ENCODE results near the gene GCC2.
"Not testable (repeated sequence)": the region's sequence is repeated elsewhere in the genome, so short reads cannot be mapped to it uniquely, and the experiment has no call there.

The GCC2 gene

DNA sequence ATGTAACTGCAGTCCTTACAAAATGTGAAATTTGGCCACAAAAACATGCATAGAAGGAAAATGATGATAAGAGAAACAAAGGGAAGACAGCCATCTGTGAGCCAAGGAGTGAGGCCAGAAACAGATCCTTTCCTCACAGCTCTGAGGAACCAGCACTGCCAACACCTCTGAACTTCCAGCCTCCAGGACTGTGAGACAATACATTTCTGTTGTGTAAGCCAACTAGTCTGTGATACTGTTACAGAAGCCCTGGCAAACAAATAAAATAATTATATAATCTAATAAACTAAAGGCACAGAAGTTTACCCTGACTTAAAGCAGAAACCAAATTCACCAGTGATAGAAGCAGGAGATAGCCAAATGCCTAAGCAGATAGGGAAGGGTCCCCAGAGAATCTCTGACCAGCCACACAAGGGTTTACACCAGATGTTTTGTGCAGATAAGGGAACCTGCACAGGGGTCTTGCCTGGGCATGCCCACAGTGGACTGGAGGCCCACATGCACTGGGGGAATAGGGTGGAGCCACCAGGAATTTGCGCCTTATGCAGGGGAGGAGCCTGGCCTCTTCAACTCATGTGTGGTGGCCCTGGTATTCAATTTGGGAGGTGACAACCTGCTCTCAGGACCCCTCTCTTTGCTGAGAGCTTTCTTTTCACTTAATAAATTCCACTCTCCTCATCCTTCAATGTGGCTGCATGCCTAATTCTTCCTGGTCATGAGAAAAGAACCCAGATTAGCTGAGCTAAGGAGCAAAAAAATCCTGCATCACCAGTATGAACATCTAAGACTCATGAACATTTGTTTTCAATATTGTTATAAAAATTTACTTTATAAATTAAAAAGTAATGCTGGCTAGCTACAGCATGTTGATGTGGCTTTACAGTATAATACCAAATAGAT lies 3.8 kb upstream of the GCC2 start:
- no peak for DNase-seq (ENCODE audit: low read depth in 2 of 2)

DNA sequence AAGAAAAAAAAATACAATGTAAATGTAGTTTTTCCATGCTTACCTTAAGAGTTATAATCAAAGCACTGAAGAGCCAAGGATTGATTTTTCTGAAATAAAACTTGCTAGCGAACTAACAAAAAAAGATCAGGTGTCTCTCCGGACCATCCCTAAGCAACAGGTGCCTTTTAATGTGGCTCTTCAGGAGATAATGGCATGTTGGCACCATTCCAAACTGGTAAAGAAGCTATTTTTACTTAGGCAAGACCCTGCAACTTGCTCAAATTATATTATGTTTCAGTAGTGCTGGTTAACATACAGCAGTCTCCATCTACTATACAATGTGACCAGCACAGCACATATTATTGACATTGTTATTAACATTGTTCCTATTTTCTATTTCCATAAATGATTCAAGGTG lies 2.3 kb upstream of the GCC2 start:
- no peak for DNase-seq (ENCODE audit: low read depth in 2 of 2)

DNA sequence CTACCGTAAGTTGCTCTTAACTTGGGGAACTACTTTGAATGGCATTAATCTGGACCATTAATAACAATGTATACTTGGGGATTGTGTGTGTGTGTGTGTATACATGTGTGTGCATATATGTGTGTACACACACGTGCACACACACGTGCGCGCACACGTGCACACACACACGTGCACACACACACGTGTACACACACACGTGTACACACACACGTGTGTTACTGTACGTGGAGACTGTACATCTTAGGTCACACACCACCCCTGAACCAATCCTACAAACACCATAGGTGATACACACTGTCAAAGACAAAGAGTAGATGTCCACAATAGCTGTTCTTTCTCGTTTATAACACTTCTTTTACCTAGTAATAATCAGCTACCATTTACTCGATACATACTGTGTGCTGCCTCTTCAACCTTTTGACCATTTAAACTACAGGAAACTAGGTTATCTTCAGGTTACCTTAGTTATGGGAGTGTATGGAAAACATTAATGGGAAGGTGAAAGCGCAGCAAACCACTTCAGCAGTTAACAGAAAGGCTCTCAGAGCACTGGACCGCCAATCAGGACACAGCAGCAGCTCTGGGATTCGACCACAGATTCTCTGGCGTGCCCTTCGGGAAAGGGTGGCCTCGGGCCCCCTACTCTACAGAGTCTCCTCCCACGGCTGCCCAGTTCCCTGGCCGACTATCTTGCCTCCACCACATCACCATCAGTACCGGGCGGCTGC lies 894 bp upstream of the GCC2 start:
- DNase-seq (ENCODE audit: low read depth in 2 of 2): no peak

DNA sequence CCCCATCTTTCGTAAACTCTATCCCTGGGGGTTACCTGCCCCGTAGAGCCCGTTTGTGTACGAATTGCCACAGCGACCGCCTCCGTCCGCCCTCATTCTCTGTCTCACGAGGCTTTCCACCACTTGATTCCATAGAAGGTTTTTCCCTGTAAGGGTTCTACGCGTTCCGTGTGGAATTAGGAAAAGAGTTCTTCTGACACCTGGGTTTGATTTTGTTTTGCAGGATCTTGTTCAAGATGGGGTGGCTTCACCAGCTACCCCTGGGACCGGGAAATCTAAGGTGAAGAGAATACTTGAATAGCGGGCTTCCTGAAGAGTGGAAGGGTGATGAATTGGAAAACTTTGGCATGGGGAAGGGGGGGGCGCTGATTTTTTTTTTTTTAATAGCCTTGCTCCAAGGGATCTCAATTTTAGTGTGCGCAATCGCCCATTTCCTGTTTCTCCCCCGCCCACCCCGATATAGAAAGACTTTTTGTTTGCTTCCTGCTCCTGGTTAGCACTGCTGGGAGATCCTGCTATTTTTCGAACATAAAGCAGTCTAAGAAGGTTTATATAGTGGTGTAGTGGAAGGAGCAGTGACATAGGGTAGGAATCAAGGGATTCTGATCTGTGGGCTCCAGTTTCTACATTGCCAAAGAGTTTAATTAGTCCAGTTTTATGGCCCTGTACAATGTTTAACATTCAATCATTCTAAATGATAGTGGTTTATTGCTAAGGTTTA lies 564 bp downstream of the GCC2 start:
- DNase-seq (ENCODE audit: low read depth in 2 of 2): peak in 1 of 2 donors; percentile 11

GRCh38 chr2:108450863-108451262 lies 1.9 kb downstream of the GCC2 start:
- DNase-seq (ENCODE audit: low read depth in 2 of 2): no peak

DNA sequence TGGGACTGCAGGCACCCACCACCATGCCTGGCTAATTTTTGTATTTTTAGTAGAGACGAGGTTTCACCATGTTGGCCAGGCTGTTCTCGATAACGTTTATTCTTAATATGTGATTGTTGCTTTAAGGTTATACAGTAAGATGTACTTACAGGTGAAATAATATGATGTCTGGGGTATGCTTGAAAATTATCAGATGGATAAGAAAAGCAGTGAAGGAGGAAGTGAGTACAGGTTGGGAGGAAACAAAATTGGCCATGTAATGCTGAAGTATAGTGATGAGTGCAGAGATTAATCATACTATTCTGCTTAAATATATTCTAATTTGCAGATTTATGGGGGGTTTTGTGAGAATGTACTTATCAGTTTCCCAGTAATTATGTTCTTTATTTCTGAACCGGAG lies 3.0 kb downstream of the GCC2 start:
- DNase-seq (ENCODE audit: low read depth in 2 of 2): no peak

- not testable (repeated sequence) for DNase-seq (ENCODE audit: low read depth in 2 of 2)
Measured at GRCh38 chr2:108453530-108453929, 4.5 kb downstream of the GCC2 start.

DNA sequence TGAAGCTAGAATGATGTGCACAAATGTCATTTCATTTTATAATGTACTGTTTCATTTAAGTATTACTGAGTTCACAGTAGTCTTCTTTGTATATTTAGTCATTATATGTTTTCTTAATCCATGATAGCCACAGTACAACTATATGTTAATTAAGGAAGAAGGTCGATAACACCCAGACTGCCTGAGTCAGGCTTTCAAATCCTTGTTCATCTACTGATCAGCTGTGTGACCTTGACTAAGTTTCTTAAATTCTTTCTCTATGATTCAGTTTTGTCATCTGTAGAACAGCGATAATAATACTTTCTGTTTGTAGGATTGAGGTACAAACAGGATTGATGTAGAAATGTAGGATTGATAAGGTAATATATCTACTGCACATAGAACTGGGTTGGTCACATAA lies 5.4 kb downstream of the GCC2 start:
- DNase-seq (ENCODE audit: low read depth in 2 of 2): no peak

GRCh38 chr2:108455571-108455970 lies 6.6 kb downstream of the GCC2 start:
- no peak for DNase-seq (ENCODE audit: low read depth in 2 of 2)

DNA sequence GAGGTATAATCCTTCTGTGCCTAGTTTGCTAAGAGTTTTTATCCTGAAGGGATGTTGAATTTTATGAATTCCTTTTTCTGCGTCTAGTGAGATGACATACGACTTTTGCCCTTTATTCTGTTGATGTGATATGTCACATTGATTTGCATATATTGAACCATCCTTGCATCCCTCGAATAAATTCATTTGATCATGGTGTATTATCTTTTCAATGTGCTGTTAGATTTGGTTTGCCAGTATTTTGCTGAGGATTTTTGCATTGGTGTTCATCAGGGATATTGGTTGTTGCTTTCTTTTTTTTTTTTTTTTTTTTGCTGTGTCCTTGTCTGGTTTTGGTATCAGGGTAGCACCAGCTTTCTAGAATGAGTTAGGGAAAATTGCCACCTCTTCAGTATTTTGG lies 9.1 kb downstream of the GCC2 start:
- no peak for DNase-seq (ENCODE audit: low read depth in 2 of 2)

DNA sequence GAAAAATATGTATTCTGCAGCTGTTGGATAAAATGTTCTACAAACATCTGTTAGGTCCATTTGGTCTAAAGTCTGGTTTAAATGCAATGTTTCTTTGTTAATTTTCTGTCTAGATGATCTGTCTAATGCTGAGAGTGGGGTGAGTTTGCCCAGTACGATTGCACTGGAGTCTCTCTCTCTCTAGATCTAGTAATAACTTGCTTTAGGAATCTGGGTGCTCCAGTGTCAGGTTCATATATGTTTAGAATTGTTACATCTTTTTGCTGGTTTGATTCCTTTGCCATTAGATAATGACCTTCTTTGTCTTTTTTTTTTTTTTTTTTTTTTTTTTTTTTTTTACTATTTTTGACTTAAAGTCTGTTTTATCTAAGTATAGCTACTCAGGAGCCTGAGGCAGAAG lies 10.4 kb downstream of the GCC2 start:
- no peak for DNase-seq (ENCODE audit: low read depth in 2 of 2)

- DNase-seq (ENCODE audit: low read depth in 2 of 2): no peak
Measured at GRCh38 chr2:108460345-108461037, 11.5 kb downstream of the GCC2 start.

DNA sequence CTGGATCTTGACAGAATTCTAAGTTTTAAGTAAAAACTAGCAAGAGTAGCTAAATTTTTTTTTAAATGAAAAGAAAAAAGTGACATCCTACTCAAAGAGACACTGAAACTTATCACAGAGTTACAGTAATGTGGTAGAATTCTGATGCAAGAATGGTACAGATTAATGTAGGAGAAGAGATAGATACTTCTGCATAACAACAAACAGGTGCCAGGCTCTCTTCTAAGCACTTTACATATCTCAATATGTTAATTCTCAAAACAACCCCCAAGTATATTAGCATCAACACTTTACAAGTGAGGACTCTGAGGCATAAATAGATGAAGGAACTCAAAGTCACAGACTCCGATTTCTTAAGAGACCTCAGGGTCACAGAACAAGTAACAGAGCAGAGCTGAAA lies 28.1 kb downstream of the GCC2 start:
- no peak for DNase-seq (ENCODE audit: low read depth in 2 of 2)

DNA sequence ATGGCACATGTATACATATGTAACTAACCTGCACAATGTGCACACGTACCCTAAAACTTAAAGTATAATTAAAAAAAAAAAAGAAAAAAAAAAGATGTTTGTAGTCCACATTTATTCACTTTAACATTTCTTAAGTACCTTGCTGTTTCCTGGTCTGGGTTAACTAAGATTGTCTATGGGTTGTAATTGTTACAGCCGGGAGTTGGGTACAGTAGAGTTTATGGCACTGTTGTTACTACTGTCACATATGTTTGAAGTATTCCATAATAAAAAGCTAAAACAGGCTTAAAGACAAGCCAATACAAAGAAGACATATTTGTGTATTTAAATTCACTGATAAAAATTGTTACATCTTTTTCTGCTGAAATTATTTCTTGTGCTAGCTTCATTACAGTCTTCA lies 36.2 kb downstream of the GCC2 start:
- DNase-seq (ENCODE audit: low read depth in 2 of 2): no peak

DNA sequence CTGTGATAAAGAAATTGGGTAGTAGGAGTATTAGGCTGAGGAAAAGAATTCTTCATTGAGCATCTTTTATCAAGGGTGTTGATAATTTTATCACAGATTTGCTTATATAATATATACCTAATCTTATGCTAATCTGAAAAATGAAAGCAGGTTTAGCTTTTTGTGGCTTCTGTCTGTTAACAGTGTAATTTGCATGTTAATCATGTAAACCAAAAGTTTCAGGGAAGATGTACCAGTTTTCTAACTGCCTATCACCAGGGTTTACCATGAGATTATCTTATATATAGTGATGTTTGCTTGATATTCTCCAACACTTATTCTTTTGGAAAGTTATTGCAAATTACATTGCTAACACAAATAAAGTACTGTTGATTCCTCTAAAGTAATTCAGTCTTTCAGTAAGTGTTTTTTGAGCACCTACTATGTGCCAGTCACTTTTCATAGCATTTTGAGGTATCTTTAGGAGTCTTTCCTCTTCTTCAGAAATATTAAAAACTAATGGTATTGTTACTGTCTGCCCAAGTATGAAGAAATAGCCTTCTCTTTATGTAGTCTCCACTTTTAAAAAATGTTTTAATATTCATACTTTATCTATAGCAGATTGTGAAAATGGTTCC lies 41.6 kb downstream of the GCC2 start:
- DNase-seq (ENCODE audit: low read depth in 2 of 2): no peak

- DNase-seq (ENCODE audit: low read depth in 2 of 2): no peak
Measured at GRCh38 chr2:108491848-108492247, 42.8 kb downstream of the GCC2 start.

GRCh38 chr2:108492364-108492763 lies 43.4 kb downstream of the GCC2 start:
- DNase-seq (ENCODE audit: low read depth in 2 of 2): no peak

DNA sequence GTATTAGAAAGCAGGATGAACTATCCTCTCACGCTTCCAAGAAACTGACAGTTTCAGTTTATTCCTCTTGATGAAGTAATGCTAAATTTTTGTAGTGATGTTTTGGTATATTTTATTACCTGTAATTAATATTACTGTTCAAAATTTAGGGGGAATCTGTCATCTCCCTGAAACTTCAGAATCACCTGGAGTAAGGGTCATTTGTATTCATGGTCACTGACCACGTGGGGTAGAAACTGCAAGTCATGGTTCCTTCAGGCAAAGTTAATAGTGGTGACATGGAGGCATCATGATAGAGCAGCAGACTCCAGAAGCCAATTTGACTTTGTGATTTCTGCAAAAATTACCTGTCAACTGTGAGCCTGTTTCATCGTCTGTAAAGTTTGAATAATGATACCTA lies 47.2 kb downstream of the GCC2 start:
- not testable (repeated sequence) for DNase-seq (ENCODE audit: low read depth in 2 of 2)

- DNase-seq (ENCODE audit: low read depth in 2 of 2): not testable (repeated sequence)
Measured at GRCh38 chr2:108507620-108508019, 58.6 kb downstream of the GCC2 start.

DNA sequence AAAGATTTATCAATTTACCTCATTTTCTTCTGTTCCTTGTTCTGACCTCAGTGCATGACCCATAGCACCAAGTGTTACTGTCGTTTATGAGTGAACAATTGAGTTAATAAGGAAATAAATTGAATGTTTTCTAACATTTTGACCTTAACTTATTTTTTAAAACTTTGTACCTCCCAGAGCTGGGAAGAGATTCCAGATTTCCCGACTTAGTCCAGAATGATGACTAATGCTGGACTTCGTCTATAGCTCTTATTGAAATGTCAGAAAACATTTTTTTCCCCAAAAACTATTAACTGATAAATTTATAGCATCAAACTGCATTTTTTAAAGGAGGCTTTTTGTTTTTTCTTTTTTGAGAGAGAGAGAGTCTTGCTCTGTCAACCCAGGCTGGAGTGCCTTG lies 63.4 kb downstream of the GCC2 start:
- not testable (repeated sequence) for DNase-seq (ENCODE audit: low read depth in 2 of 2)

DNA sequence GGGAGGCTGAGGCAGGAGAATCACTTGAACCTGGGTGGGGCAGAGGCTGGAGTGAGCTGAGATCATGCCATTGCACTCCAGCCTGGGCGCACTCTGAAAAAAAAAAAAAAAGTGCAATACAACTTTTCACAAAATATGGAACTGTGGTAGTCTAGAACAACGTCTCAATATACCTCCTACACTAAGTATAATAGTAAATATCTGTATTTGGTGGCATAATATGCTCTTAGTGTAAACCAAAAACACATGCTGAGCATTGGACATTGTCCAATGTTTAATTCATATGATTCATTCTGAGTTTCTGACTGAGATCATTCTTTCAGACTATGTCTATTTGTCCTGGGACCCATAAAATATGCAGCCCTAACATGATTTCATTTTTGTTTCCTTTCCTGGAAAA lies 65.5 kb downstream of the GCC2 start:
- not testable (repeated sequence) for DNase-seq (ENCODE audit: low read depth in 2 of 2)

All from stimulated activated CD8-positive, alpha-beta memory T cell treated with anti-CD3 and anti-CD28 coated beads, Interleukin-15, amount 100 ng/mL, for 4 hours (primary cell).